IgD-negative memory B cell (primary cell): ENCODE measurements around the gene ZNF451. TPM values are rescaled to one million over a fixed set of nuclear protein-coding genes. Genes with fewer than 3 reads are reported as not detected.

Source experiments
- polyA plus RNA-seq: library from polyadenylated mRNA; unstranded; fragments of 300-500 nt; fragmentation: Illumina TruSeq; gene quantifications from one replicate; pipeline ENCODE4 v1.2.3, GENCODE V29; 2021

The ZNF451 gene
- polyA plus RNA-seq, 1 donor from 2014 or later: 22.3 TPM

Other genes starting within 250 kb of the ZNF451 start
- gene BEND6, start 135.1 kb upstream of the ZNF451 start, polyA plus RNA-seq: not detected
- gene KIAA1586, start 43.5 kb upstream of the ZNF451 start, polyA plus RNA-seq: 7.3 TPM
- 4.5 TPM for gene BAG2, start 82.1 kb downstream of the ZNF451 start, polyA plus RNA-seq
- gene RAB23, start 132.1 kb downstream of the ZNF451 start, polyA plus RNA-seq: 0.74 TPM
- 9.1 TPM for gene PRIM2, start 227.4 kb downstream of the ZNF451 start, polyA plus RNA-seq